ENCODE results near the gene KDM4E.
"Not testable (repeated sequence)": the region's sequence is repeated elsewhere in the genome, so short reads cannot be mapped to it uniquely, and the experiment has no call there.

KDM4E gene

GRCh38 chr11:95028357-95028756, 3.3 kb downstream of the KDM4E start:
- H3K27me3 ChIP-seq (replicated peaks; ENCODE audit: control insufficient read depth, insufficient read depth, low read length): no peaks in the 10 kb centered on the region
- H3K4me3 ChIP-seq (replicated peaks; ENCODE audit: low read depth, low read length): no peak overlapping the region
- TF ChIP-seq, protein P1, sequence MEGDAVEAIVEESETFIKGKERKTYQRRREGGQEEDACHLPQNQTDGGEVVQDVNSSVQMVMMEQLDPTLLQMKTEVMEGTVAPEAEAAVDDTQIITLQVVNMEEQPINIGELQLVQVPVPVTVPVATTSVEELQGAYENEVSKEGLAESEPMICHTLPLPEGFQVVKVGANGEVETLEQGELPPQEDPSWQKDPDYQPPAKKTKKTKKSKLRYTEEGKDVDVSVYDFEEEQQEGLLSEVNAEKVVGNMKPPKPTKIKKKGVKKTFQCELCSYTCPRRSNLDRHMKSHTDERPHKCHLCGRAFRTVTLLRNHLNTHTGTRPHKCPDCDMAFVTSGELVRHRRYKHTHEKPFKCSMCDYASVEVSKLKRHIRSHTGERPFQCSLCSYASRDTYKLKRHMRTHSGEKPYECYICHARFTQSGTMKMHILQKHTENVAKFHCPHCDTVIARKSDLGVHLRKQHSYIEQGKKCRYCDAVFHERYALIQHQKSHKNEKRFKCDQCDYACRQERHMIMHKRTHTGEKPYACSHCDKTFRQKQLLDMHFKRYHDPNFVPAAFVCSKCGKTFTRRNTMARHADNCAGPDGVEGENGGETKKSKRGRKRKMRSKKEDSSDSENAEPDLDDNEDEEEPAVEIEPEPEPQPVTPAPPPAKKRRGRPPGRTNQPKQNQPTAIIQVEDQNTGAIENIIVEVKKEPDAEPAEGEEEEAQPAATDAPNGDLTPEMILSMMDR (IDR thresholded peaks at IDR 0.05; ENCODE audit: insufficient read depth, low read length, poor library complexity, severe bottlenecking): no peak
- DNase-seq (ENCODE audit: extremely low read depth, insufficient read length): no peak
- no peaks in the 10 kb centered on the region for H3K36me3 ChIP-seq (ENCODE audit: control insufficient read depth, insufficient read depth, low read length)

DNA sequence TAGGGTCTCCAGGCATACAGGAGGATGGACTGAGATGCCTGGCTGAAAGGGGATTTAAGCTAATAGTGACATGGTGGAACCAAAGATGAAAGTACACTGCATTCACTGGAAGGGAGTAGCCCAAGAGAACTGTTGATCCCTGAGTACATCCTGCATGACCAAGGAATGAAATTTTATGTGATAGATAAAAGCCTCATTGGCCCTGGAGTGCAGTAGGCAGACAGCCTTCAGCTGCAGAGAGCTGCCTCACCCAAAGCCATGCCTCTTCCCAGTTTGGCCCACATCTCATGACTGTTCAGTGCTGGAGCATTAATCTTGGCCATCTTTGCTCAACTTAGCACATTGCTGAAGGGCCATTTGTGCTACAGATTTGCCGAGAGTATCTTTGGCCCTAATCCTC, 8.0 kb downstream of the KDM4E start:
- DNase-seq (ENCODE audit: extremely low read depth, insufficient read length): no peak
- Histone ChIP-seq H3K4me3 (replicated peaks; ENCODE audit: low read depth, low read length) (no peak overlapping the region), H3K36me3 (ENCODE audit: control insufficient read depth, insufficient read depth, low read length) (no peaks in the 10 kb centered on the region), H3K27me3 (replicated peaks; ENCODE audit: control insufficient read depth, insufficient read depth, low read length) (no peaks in the 10 kb centered on the region)
- TF ChIP-seq, protein P1 (IDR thresholded peaks at IDR 0.05; ENCODE audit: insufficient read depth, low read length, poor library complexity, severe bottlenecking): no peak

DNA sequence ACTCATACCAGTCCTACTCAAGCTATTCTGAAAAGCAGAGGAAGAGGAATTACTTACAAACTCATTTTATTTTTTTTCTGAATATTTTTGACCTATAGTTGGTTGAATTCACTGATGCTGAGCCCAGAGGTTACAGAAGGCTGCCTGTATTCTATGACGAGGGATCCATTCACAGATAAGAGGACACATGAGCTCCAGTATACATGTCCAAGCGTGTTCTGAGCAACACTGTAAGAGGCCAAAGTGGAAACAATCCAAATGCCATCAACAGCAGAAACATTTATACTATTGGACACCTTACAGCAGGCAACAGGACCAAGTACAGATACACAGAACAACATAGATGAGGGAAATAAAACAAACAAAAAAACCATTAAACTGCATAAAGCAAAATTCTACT, 10.3 kb downstream of the KDM4E start:
- no peak for DNase-seq (ENCODE audit: extremely low read depth, insufficient read length)

DNA sequence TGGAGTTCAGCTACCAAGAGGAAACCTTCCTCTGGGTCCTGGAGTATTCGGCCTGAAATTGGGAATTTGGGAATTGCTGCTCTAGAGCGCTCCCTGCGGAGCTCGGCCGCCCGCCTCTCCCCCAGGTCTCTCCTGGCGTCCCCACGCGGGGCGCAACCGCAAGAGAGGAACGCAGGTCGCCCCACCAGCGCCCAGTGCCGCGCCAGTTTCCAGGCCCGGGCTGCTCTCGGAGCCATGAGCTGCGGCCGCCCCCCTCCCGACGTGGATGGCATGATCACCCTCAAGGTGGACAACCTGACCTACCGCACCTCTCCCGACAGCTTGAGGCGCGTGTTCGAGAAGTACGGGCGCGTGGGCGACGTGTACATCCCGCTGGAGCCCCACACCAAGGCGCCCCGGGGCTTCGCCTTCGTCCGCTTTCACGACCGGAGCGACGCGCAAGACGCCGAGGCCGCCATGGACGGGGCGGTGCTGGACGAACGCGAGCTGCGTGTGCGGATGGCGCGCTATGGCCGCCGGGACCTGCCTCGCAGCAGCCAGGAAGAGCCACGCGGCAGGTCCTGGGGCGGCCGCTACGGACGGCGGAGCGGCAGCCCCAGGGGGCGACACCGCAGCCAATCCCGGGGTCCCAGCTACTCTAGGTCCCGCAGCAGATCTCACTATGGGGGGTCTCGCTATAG, 12.4 kb downstream of the KDM4E start:
- not testable (repeated sequence) for H3K27me3 ChIP-seq (replicated peaks; ENCODE audit: control insufficient read depth, insufficient read depth, low read length); DNase-seq (ENCODE audit: extremely low read depth, insufficient read length); H3K4me3 ChIP-seq (replicated peaks; ENCODE audit: low read depth, low read length); H3K36me3 ChIP-seq (ENCODE audit: control insufficient read depth, insufficient read depth, low read length)

More for the DNA sequence above, 10.3 kb downstream of the KDM4E start:
- TF ChIP-seq, protein P1 (IDR thresholded peaks at IDR 0.05; ENCODE audit: insufficient read depth, low read length, poor library complexity, severe bottlenecking): no peak
- Histone ChIP-seq H3K4me3 (replicated peaks; ENCODE audit: low read depth, low read length) (no peak overlapping the region), H3K27me3 (replicated peaks; ENCODE audit: control insufficient read depth, insufficient read depth, low read length) (no peaks in the 10 kb centered on the region), H3K36me3 (ENCODE audit: control insufficient read depth, insufficient read depth, low read length) (no peaks in the 10 kb centered on the region)

GRCh38 chr11:95042239-95042638, 17.2 kb downstream of the KDM4E start:
- TF ChIP-seq, protein P1 (IDR thresholded peaks at IDR 0.05; ENCODE audit: insufficient read depth, low read length, poor library complexity, severe bottlenecking): no peak
- DNase-seq (ENCODE audit: extremely low read depth, insufficient read length): no peak
- H3K27me3 ChIP-seq (replicated peaks; ENCODE audit: control insufficient read depth, insufficient read depth, low read length): no peaks in the 10 kb centered on the region; the same call in none of the 2 replicates
- no peaks in the 10 kb centered on the region for H3K36me3 ChIP-seq (ENCODE audit: control insufficient read depth, insufficient read depth, low read length)
- H3K4me3 ChIP-seq (replicated peaks; ENCODE audit: low read depth, low read length): no peak overlapping the region

DNA sequence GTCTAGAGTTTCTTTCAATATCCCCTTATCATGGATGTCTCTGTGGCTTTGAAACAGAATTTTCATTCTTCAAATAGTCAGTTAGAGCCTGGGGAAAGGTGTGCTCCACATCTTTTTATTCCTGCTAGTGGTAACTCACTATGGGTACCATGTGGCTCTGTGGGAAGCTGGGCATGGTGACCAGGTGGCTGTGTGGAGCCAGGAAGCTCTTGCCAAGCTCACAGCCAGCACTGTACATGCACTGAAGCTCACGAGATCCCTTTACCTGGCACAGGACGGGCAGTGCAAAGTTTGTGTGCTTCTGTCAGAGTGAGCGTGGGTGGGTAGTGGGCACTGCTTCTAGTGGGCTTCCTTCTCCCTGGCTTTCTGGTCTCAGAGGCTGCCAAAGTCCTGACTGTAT, 17.8 kb downstream of the KDM4E start:
- no peak for DNase-seq (ENCODE audit: extremely low read depth, insufficient read length)
- no peak overlapping the region for H3K4me3 ChIP-seq (replicated peaks; ENCODE audit: low read depth, low read length)
- no peaks in the 10 kb centered on the region; the same call in none of the 2 replicates for H3K27me3 ChIP-seq (replicated peaks; ENCODE audit: control insufficient read depth, insufficient read depth, low read length)
- no peaks in the 10 kb centered on the region for H3K36me3 ChIP-seq (ENCODE audit: control insufficient read depth, insufficient read depth, low read length)
- TF ChIP-seq, protein P1 (IDR thresholded peaks at IDR 0.05; ENCODE audit: insufficient read depth, low read length, poor library complexity, severe bottlenecking): no peak

Data from GM06990 (cell line).